SU-DHL-6 (cell line): ENCODE data around the gene AREL1.

Source experiments
- H2AFZ ChIP-seq: fragments of 200-600 bp; sonication (generic); 2 replicates; pipeline ENCODE4 v1.6.1; 2014; ENCODE audit warnings: low read depth, mild to moderate bottlenecking, moderate library complexity, mixed read lengths, antibody characterized with exemption, low read length; ENCODE audit not compliant: severe bottlenecking
- H3F3A ChIP-seq: fragments of 200-600 bp; shearing (Covaris generic); 2 replicates; pipeline ENCODE4 v1.6.0; 2016; ENCODE audit warnings: antibody characterized with exemption, mild to moderate bottlenecking; ENCODE audit not compliant: insufficient read depth
- H3K27ac ChIP-seq: fragments of 200-600 bp; sonication (generic); 2 replicates; pipeline ENCODE4 v1.5.1; 2016; ENCODE audit warnings: low read depth, mild to moderate bottlenecking, low read length, moderate library complexity, mixed read lengths
- H3K27me3 ChIP-seq: fragments of 200-600 bp; sonication (generic), shearing (Covaris generic); 2 replicates; pipeline ENCODE4 v1.6.0; 2014; ENCODE audit warnings: mild to moderate bottlenecking, low read length
- H3K36me3 ChIP-seq: fragments of 200-600 bp; sonication (generic); 2 replicates; pipeline ENCODE4 v1.6.1; 2014; ENCODE audit warnings: mild to moderate bottlenecking, low read length, mixed read lengths
- H3K4me2 ChIP-seq: fragments of 300-600, 200-600 bp; shearing (Covaris generic), sonication (generic); 2 replicates; pipeline ENCODE4 v1.6.0; 2014; ENCODE audit warnings: low read length, low read depth, mild to moderate bottlenecking; ENCODE audit not compliant: poor library complexity, severe bottlenecking
- H3K4me3 ChIP-seq: fragments of 200-600 bp; sonication (generic); 2 replicates; pipeline ENCODE4 v1.5.1; 2014; ENCODE audit warnings: antibody characterized with exemption, low read length, mild to moderate bottlenecking, mixed read lengths; ENCODE audit not compliant: insufficient read depth, poor library complexity, severe bottlenecking
- H3K79me2 ChIP-seq: fragments of 200-600 bp; sonication (generic); 2 replicates; pipeline ENCODE4 v1.6.1; 2014; ENCODE audit warnings: mild to moderate bottlenecking, low read length, moderate library complexity; ENCODE audit not compliant: insufficient read depth
- H3K9ac ChIP-seq: fragments of 200-600 bp; sonication (generic); 2 replicates; pipeline ENCODE4 v1.7.0; 2014; ENCODE audit warnings: mild to moderate bottlenecking, low read length
- H3K9me2 ChIP-seq: fragments of 200-600 bp; sonication (generic); replicated peaks from 2 replicates; pipeline ENCODE4 v1.6.1; 2014; ENCODE audit warnings: low read length; ENCODE audit not compliant: insufficient read depth
- H3K9me3 ChIP-seq: fragments of 200-600 bp; sonication (generic); 2 replicates; pipeline ENCODE4 v1.6.1; 2014; ENCODE audit warnings: low read length, mixed read lengths; ENCODE audit not compliant: insufficient read depth
- H4K20me1 ChIP-seq: fragments of 200-600 bp; sonication (generic); 2 replicates; pipeline ENCODE4 v1.6.1; 2014; ENCODE audit warnings: low read depth, mild to moderate bottlenecking, antibody characterized with exemption, low read length, moderate library complexity, mixed read lengths
- EZH2phosphoT487 ChIP-seq: fragments of 200-600 bp; sonication (generic), shearing (Covaris generic); conservative IDR thresholded peaks from 2 replicates; pipeline ENCODE4 v1.6.1; 2018; ENCODE audit warnings: mild to moderate bottlenecking, antibody characterized with exemption, low read length, moderate library complexity, mixed read lengths
- TF ChIP-seq, protein P1 (sequence below): fragments of 200-600 bp; sonication (generic); IDR thresholded peaks from one replicate; pipeline ENCODE4 v1.5.1; 2017; ENCODE audit warnings: antibody characterized with exemption, mild to moderate bottlenecking, low read length, moderate library complexity; ENCODE audit not compliant: insufficient read depth, poor library complexity, severe bottlenecking

The AREL1 gene

DNA sequence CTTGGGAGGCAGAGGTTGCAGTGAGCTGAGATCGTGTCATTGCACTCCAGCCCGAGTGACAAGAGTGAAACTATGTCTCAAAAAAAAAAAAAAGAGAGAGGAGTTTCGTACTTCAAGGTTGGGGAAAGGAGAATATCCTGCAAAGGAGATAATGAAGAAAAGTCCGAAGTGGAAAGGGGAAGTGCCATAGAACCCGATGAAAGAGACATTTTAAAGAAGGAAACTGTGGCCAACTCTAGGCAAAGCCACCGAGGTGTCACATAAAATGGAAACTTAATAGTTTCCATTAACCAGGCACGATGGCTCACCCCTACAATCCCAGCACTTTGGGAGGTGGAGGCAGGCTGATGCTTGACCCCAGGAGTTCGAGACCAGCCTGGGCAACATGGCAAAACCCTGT is 85.8 kb downstream of the AREL1 start:
- H3F3A ChIP-seq, result no peaks in the 10 kb centered on the region
- H3K4me3 ChIP-seq, result no peak overlapping the region
- H3K79me2 ChIP-seq, result no peaks in the 10 kb centered on the region
- H3K36me3 ChIP-seq, result no peaks in the 10 kb centered on the region
- H3K4me2 ChIP-seq, result no peak overlapping the region
- H3K9me2 ChIP-seq, result no peaks in the 10 kb centered on the region
- no peaks in the 10 kb centered on the region for H4K20me1 ChIP-seq
- H3K9me3 ChIP-seq, result no peaks in the 10 kb centered on the region
- no peak overlapping the region for H2AFZ ChIP-seq
- no peaks in the 10 kb centered on the region for H3K27me3 ChIP-seq
- no peak for TF ChIP-seq EZH2phosphoT487
- TF ChIP-seq, protein P1, sequence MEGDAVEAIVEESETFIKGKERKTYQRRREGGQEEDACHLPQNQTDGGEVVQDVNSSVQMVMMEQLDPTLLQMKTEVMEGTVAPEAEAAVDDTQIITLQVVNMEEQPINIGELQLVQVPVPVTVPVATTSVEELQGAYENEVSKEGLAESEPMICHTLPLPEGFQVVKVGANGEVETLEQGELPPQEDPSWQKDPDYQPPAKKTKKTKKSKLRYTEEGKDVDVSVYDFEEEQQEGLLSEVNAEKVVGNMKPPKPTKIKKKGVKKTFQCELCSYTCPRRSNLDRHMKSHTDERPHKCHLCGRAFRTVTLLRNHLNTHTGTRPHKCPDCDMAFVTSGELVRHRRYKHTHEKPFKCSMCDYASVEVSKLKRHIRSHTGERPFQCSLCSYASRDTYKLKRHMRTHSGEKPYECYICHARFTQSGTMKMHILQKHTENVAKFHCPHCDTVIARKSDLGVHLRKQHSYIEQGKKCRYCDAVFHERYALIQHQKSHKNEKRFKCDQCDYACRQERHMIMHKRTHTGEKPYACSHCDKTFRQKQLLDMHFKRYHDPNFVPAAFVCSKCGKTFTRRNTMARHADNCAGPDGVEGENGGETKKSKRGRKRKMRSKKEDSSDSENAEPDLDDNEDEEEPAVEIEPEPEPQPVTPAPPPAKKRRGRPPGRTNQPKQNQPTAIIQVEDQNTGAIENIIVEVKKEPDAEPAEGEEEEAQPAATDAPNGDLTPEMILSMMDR, result no peak
- H3K27ac ChIP-seq, result no peak overlapping the region
- no peak overlapping the region for H3K9ac ChIP-seq

DNA sequence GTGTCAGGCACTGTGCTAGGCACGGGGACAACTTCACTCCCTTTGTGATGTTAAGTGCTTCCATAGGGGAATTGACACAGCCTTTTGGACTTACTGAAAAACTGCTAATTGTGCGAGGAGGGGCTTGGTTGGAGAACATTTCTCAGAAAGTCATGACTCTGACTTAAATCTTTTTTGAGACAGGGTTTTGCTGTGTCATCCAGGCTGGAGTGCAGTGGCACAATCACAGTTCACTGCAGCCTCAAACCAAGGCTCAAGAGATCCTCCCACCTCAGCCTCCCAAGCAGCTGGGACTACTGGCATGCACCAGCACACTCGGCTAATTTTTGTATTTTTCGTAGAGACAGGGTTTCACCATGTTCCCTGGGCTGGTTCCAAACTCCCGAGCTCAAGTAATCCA is 90.6 kb downstream of the AREL1 start:
- Histone ChIP-seq H3K27ac (no peak overlapping the region), H3K9me3 (no peaks in the 10 kb centered on the region), H3K27me3 (no peaks in the 10 kb centered on the region), H3K9me2 (no peaks in the 10 kb centered on the region), H2AFZ (no peak overlapping the region), H3K4me2 (no peak overlapping the region), H3K36me3 (no peaks in the 10 kb centered on the region), H3K9ac (no peak overlapping the region), H3F3A (no peaks in the 10 kb centered on the region), H4K20me1 (no peaks in the 10 kb centered on the region), H3K79me2 (no peaks in the 10 kb centered on the region), H3K4me3 (no peak overlapping the region)
- no peak for TF ChIP-seq EZH2phosphoT487
- TF ChIP-seq, protein P1, result no peak

- Histone ChIP-seq H3K27me3 (no peaks in the 10 kb centered on the region), H3K27ac (no peak overlapping the region)
Observed at GRCh38 chr14:74621556-74621955, 91.3 kb downstream of the AREL1 start.

More at GRCh38 chr14:74621556-74621955, 91.3 kb downstream of the AREL1 start:
- H3K79me2 ChIP-seq, result no peaks in the 10 kb centered on the region
- no peak overlapping the region for H3K9ac ChIP-seq
- no peak overlapping the region for H3K4me3 ChIP-seq
- H3K4me2 ChIP-seq, result no peak overlapping the region
- H4K20me1 ChIP-seq, result no peaks in the 10 kb centered on the region
- no peaks in the 10 kb centered on the region for H3K9me3 ChIP-seq
- H3K9me2 ChIP-seq, result no peaks in the 10 kb centered on the region
- no peak overlapping the region for H2AFZ ChIP-seq
- TF ChIP-seq EZH2phosphoT487, result no peak
- TF ChIP-seq, protein P1, result no peak
- H3F3A ChIP-seq, result no peaks in the 10 kb centered on the region
- H3K36me3 ChIP-seq, result no peaks in the 10 kb centered on the region
